HFFc6 (cell line): ENCODE data around the gene SIM1. TPM values are rescaled to one million over a fixed set of nuclear protein-coding genes. Genes with fewer than 3 reads are reported as not detected.

Source experiments
- DNase-seq: peaks from one replicate; pipeline ENCODE4 v3.0.0-alpha.2; 2018
- H3K27ac Mint-ChIP-seq: 2 replicates; pipeline ENCODE4 v1.8.0; 2020; ENCODE audit warnings: mild to moderate bottlenecking, mixed read lengths
- H3K27me3 Mint-ChIP-seq: 2 replicates; pipeline ENCODE4 v1.8.0; 2021; ENCODE audit warnings: mild to moderate bottlenecking, moderate library complexity, mixed read lengths; ENCODE audit not compliant: insufficient read depth
- H3K36me3 Mint-ChIP-seq: 2 replicates; pipeline ENCODE4 v1.8.0; 2021; ENCODE audit warnings: low read depth, mixed read lengths
- H3K4me1 Mint-ChIP-seq: 2 replicates; pipeline ENCODE4 v1.8.0; 2020; ENCODE audit warnings: low read depth, mixed read lengths
- H3K4me3 Mint-ChIP-seq: 2 replicates; pipeline ENCODE4 v1.8.0; 2020; ENCODE audit warnings: mild to moderate bottlenecking, moderate library complexity, mixed read lengths
- H3K9me3 Mint-ChIP-seq: 2 replicates; pipeline ENCODE4 v1.8.0; 2020; ENCODE audit warnings: mild to moderate bottlenecking, mixed read lengths
- total RNA-seq, 6 experiments: library from RNA; stranded (reverse); fragmentation: NEBNext Ultra II Directional; extraction: Animal tissue kit (Norgen Biotek cat#: 25700); gene quantifications; 2 replicates in 1 of 6; 3 replicates in 5 of 6; pipeline ENCODE4 v1.2.3, GENCODE V29; 2021
- TF ChIP-seq, protein P1 (sequence below): fragments of 200-600 bp; sonication (generic); IDR thresholded peaks from 2 replicates; pipeline ENCODE4 v1.5.0; 2021; ENCODE audit warnings: antibody characterized with exemption, mild to moderate bottlenecking

SIM1 gene
- total RNA-seq, 6 experiments from 2014 or later, result 15.4 to 22.0 (median 18.2) TPM

DNA sequence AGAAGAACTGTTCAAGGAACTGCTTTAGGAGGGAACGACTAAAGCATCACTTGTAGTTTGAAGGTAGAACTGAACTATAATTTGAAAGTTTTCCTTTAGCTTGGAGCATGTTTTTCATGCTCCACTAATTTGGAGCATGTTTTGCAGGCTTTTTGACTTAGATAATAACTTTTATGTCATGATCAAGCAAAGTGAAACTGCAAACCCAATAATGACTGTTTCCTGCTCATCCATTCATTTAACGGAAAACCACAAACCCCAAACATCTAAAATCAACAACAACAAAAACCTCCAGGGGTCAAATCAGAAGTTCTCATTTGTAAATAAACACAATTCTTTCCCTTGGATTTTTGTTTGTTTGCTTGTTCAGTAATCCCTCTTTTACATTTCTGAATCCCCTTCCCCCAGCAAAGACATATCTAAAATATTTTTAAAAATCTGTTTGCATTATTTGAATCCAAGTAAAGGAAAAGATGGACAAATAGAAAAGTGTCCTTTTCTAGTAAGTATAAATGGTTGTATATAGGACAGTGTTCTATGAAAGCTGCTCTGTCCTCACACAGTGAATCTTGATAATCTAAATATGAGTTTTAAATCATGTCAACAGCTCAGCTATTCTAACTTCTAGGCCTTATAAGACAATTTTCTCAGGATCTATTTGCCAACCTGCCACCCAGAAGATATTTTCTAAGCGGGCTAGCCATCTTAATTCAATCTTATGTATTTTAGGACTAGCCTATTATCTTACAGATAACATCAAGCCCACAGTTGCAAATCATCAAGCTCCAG lies 2.6 kb downstream of the SIM1 start:
- Mint-ChIP-seq H3K4me3 (peak overlapping the region; percentile 96), H3K36me3 (peaks cover 42% of the 10 kb centered on the region), H3K27me3 (peaks cover 2% of the 10 kb centered on the region), H3K27ac (peak overlapping the region; percentile 93), H3K4me1 (peaks cover 51% of the 10 kb centered on the region), H3K9me3 (no peaks in the 10 kb centered on the region)
- no peak for DNase-seq
- TF ChIP-seq, protein P1, sequence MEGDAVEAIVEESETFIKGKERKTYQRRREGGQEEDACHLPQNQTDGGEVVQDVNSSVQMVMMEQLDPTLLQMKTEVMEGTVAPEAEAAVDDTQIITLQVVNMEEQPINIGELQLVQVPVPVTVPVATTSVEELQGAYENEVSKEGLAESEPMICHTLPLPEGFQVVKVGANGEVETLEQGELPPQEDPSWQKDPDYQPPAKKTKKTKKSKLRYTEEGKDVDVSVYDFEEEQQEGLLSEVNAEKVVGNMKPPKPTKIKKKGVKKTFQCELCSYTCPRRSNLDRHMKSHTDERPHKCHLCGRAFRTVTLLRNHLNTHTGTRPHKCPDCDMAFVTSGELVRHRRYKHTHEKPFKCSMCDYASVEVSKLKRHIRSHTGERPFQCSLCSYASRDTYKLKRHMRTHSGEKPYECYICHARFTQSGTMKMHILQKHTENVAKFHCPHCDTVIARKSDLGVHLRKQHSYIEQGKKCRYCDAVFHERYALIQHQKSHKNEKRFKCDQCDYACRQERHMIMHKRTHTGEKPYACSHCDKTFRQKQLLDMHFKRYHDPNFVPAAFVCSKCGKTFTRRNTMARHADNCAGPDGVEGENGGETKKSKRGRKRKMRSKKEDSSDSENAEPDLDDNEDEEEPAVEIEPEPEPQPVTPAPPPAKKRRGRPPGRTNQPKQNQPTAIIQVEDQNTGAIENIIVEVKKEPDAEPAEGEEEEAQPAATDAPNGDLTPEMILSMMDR, result no peak

DNA sequence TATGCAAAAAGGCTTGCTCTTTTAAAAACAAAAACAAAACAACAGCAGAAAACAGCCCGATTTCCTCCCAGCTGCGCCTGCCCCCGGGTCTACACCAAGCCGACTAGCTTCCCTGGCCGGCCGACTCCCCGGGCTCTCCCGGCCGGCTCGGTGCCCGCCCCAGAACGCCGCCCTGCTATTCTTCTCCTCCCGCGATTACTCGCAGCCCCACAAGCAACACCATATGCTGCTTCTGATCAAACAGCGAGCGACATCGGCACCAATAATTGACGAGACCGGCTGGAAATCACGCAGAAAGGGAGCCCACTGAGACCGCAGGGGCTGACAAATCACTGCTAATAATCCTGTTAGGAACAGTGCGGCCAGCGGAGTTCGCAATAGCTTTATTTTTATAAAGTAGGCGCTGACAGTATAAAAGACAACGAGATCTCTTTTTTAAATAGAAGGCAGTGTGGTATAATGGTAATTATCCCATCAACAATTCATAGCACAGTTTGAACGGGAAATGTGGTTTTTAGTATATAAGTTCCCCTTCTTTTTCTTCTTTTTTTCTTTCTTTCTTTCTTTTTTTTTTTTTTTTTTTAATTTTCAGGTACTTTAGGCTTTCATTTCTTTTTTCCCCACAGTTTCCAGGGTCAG lies 3.3 kb downstream of the SIM1 start:
- Mint-ChIP-seq H3K4me3 (peak overlapping the region; percentile 96), H3K4me1 (peaks cover 55% of the 10 kb centered on the region), H3K9me3 (no peaks in the 10 kb centered on the region), H3K27ac (peak overlapping the region; percentile 93), H3K27me3 (peaks cover 1% of the 10 kb centered on the region), H3K36me3 (peaks cover 42% of the 10 kb centered on the region)
- TF ChIP-seq, protein P1, result no peak
- DNase-seq, result no peak

DNA sequence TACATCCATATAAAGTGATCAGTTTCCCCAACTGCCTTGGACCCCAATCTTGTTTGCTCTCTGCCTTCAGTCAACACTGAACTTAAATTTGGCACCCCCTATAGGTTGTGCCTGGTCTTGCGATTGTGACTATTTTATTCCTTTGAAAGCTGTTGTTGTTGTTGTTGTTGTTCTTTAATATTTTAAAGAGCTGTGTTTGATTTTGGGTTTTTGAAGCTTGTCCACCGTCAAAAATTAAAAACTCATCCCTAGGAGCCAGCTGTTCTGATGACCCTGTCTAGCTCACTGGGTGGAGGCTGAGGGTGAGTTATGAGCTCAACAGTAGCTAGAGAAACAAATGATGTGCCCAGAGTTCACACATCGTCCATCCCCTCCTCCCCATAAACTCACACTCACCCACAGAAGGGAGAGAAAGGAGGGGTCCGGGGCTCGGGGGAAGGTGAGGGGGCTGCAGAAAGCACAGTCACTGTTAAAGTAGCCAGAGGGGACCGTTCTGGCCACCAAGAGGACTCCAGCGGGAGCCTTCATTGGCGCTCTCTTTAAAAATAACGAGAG lies 4.0 kb downstream of the SIM1 start:
- H3K4me1 Mint-ChIP-seq, result peaks cover 53% of the 10 kb centered on the region
- no peak for DNase-seq
- peaks cover 5% of the 10 kb centered on the region for H3K27me3 Mint-ChIP-seq
- TF ChIP-seq, protein P1, result peak; percentile 89
- no peaks in the 10 kb centered on the region for H3K9me3 Mint-ChIP-seq
- H3K4me3 Mint-ChIP-seq, result peak overlapping the region; percentile 96
- peak overlapping the region; percentile 93 for H3K27ac Mint-ChIP-seq
- H3K36me3 Mint-ChIP-seq, result peaks cover 42% of the 10 kb centered on the region

DNA sequence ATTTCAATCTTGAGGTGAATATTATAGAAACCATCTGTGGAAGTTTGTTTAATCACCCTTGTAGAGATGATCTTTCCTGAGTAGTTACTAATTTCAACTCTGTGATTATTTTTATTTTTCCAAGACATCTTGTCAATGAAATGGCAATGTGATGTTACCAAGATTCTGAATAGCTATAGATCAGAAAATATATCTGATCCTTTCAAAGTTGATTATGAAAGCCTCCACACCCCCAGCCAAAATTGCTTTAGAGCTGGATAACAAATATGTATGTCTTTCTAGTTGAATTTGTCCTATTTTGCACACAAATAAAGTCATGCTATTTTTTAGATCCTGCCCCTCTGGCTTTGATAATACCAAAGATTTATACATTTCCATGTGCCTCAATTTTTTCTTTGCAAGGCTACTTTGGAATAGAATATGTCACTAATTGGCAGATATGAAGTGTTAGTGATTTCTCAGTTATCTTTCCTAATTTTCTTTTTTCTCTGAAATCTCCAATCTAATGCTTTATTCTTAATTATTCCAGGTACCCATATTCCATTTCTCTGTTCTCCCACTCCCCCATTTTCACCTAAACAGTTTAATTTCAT lies 5.0 kb downstream of the SIM1 start:
- no peak for DNase-seq
- peaks cover 5% of the 10 kb centered on the region for H3K27me3 Mint-ChIP-seq
- TF ChIP-seq, protein P1, result no peak
- H3K4me3 Mint-ChIP-seq, result peak overlapping the region; percentile 96
- no peaks in the 10 kb centered on the region for H3K9me3 Mint-ChIP-seq
- H3K36me3 Mint-ChIP-seq, result peaks cover 42% of the 10 kb centered on the region
- peaks cover 50% of the 10 kb centered on the region for H3K4me1 Mint-ChIP-seq
- peak overlapping the region; percentile 94 for H3K27ac Mint-ChIP-seq

DNA sequence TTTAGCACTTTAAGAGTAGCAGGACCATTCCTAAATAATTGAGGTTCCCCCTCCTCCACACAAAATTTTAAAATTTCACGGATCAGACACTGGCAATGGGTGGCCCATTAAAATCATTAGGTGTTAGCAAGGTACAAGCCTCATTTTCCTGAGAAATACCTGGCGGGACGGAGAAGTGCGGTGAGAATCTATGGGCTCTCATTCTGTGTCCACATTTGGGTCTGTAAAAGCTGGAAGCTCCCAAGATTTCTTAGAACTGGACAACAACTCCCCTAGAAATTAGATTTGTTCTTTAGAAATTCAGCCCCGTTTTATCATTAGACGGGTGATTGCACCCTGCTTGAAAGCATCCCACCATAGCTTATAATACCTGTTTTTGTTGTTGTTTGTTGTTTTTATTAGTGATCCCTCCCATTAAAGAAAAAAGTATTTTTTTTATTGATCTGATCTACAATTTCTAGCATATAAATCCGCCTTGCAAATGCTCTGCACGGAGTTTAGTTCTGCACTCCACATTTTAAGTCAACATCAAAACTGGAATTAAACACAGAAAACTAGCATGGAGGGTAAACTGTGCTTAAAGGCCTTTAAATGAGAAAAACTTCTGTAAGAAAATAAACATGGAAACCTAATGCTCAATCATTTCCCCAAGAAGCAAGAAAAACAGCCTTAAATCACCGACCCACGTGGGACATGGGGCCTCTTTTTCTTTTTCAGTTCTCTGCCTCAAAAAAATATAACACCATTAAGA lies 5.7 kb downstream of the SIM1 start:
- peaks cover 8% of the 10 kb centered on the region for H3K27me3 Mint-ChIP-seq
- peak overlapping the region; percentile 94 for H3K27ac Mint-ChIP-seq
- peak overlapping the region; percentile 96 for H3K4me3 Mint-ChIP-seq
- H3K9me3 Mint-ChIP-seq, result no peaks in the 10 kb centered on the region
- TF ChIP-seq, protein P1, result no peak
- H3K36me3 Mint-ChIP-seq, result peaks cover 41% of the 10 kb centered on the region
- H3K4me1 Mint-ChIP-seq, result peaks cover 50% of the 10 kb centered on the region
- no peak for DNase-seq
